ENCODE data around the gene LRMDA. TPM values are rescaled to one million over a fixed set of nuclear protein-coding genes. Genes with fewer than 3 reads are reported as not detected.

The LRMDA gene
- total RNA-seq, 1 donor from 2014 or later = not detected

DNA sequence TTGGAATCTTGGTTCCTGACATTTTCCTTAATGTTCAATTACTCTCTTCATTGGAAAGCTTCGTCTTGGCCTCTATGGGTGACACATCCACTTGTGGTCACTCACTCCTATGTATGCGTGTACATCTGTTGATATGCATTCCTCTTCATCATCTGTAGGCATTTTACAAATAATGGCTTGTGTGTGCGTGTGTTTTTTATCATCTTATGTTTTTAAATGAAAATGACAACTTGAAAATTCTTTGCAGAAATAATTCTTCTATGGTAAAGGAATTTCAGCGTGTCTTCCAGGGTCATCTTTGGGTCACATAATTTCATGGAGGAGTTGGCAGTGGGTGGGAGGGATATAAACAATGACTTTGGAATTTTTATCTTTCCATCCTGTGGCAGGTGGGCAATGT lies 925.1 kb downstream of the LRMDA start:
- CTCF ChIA-PET = no interaction called here

GRCh38 chr10:76357726-76358415 lies 926.4 kb downstream of the LRMDA start:
- DNase-seq (no peak), ATAC-seq (ENCODE audit: low read depth) (no peak)
- H3K9me3 Mint-ChIP-seq = no peaks in the 10 kb centered on the region
- H3K4me1 Mint-ChIP-seq = no peaks in the 10 kb centered on the region
- ChIA-PET CTCF (no interaction called here), POLR2A (no interaction called here)
- H3K27ac Mint-ChIP-seq = no peak overlapping the region
- no peaks in the 10 kb centered on the region for H3K36me3 Mint-ChIP-seq (ENCODE audit: low read depth)
- intact Hi-C loops (cut with micrococcal nuclease) = no loop called here
- no peaks in the 10 kb centered on the region for H3K27me3 Mint-ChIP-seq
- TF ChIP-seq, protein P1, sequence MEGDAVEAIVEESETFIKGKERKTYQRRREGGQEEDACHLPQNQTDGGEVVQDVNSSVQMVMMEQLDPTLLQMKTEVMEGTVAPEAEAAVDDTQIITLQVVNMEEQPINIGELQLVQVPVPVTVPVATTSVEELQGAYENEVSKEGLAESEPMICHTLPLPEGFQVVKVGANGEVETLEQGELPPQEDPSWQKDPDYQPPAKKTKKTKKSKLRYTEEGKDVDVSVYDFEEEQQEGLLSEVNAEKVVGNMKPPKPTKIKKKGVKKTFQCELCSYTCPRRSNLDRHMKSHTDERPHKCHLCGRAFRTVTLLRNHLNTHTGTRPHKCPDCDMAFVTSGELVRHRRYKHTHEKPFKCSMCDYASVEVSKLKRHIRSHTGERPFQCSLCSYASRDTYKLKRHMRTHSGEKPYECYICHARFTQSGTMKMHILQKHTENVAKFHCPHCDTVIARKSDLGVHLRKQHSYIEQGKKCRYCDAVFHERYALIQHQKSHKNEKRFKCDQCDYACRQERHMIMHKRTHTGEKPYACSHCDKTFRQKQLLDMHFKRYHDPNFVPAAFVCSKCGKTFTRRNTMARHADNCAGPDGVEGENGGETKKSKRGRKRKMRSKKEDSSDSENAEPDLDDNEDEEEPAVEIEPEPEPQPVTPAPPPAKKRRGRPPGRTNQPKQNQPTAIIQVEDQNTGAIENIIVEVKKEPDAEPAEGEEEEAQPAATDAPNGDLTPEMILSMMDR (IDR thresholded peaks at IDR 0.05) = no peak
- H3K4me3 Mint-ChIP-seq = no peak overlapping the region

More for the DNA sequence above, 925.1 kb downstream of the LRMDA start:
- no peak for DNase-seq
- Mint-ChIP-seq H3K27me3 (no peaks in the 10 kb centered on the region), H3K27ac (no peak overlapping the region), H3K36me3 (ENCODE audit: low read depth) (no peaks in the 10 kb centered on the region), H3K9me3 (no peaks in the 10 kb centered on the region), H3K4me1 (no peaks in the 10 kb centered on the region), H3K4me3 (no peak overlapping the region)
- ATAC-seq (ENCODE audit: low read depth) = no peak
- POLR2A ChIA-PET = no interaction called here
- TF ChIP-seq, protein P1 (IDR thresholded peaks at IDR 0.05) = no peak
- intact Hi-C loops (cut with micrococcal nuclease) = no loop called here

DNA sequence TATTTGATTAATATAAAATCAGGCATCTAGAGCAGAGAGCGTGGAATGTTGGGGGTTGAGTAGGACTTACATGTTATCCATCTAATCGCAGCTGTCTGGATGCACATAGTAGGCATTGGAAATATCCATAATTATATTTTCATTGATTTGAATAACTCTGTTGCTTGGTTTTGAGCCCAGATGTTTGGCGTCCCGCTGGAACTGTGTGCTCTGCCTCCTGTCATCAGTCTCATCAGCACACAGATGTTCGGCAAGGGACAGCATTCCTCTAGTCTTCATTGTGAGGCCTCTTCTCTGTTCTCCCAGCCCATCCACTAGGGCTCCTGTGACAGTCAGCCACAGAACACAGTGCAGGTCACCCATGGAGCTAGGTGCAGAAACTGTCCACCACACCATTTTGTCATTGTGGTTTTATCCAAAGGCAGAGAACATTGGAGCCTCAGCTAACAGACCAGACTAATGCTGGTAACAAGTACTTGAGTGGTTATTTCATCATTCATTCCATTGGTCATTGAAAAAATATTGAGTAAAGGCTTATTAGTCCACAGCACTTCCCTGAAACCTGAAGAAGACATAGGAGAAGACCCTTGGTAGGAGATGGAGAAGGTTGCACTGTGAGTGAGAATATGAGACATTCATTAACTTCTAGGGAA lies 927.4 kb downstream of the LRMDA start:
- intact Hi-C loops (cut with micrococcal nuclease) = no loop called here
- ATAC-seq (ENCODE audit: low read depth) = no peak
- no peaks in the 10 kb centered on the region for H3K27me3 Mint-ChIP-seq
- ChIA-PET CTCF (no interaction called here), POLR2A (no interaction called here)
- H3K9me3 Mint-ChIP-seq = no peaks in the 10 kb centered on the region
- TF ChIP-seq, protein P1 (IDR thresholded peaks at IDR 0.05) = no peak
- H3K27ac Mint-ChIP-seq = no peak overlapping the region
- no peak for DNase-seq
- no peak overlapping the region for H3K4me3 Mint-ChIP-seq
- H3K36me3 Mint-ChIP-seq (ENCODE audit: low read depth) = no peaks in the 10 kb centered on the region
- H3K4me1 Mint-ChIP-seq = no peaks in the 10 kb centered on the region

- ChIA-PET CTCF (no interaction called here), POLR2A (no interaction called here)
- ATAC-seq (ENCODE audit: low read depth) (no peak), DNase-seq (no peak)
- intact Hi-C loops (cut with micrococcal nuclease) = no loop called here
- TF ChIP-seq, protein P1 (IDR thresholded peaks at IDR 0.05) = no peak
- Mint-ChIP-seq H3K27ac (no peak overlapping the region), H3K27me3 (no peaks in the 10 kb centered on the region), H3K36me3 (ENCODE audit: low read depth) (no peaks in the 10 kb centered on the region), H3K4me3 (no peak overlapping the region), H3K4me1 (no peaks in the 10 kb centered on the region), H3K9me3 (no peaks in the 10 kb centered on the region)
Measured at GRCh38 chr10:76375761-76376160, 944.3 kb downstream of the LRMDA start.

DNA sequence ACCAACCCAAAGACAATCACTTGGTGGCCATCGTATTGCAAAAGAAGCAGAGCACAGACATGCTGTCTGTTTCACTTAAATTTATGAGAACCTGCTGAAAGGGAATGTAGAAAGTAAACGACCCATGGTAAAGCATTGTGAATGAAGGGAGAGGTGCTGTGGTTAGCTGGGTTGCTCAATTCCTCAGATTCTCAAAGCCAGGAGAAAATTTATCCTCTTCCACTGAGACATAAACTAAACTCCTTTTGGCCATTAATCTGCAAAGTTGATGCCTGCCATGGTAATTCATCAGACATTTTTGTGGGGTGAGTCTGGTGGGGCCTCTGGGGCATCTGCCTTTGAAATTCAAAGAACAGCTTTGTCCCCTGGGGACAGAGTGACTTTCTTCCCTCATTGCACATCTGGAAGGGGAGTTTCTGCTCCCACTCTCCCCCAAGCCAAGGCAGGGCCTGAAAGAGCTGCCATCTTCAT lies 951.0 kb downstream of the LRMDA start:
- intact Hi-C loops (cut with micrococcal nuclease) = no loop called here
- no peak for DNase-seq
- CTCF ChIA-PET = no interaction called here
- H3K27me3 Mint-ChIP-seq = no peaks in the 10 kb centered on the region
- no peak for ATAC-seq (ENCODE audit: low read depth)
- H3K36me3 Mint-ChIP-seq (ENCODE audit: low read depth) = no peaks in the 10 kb centered on the region
- no peak overlapping the region for H3K4me3 Mint-ChIP-seq
- no peak overlapping the region for H3K27ac Mint-ChIP-seq
- POLR2A ChIA-PET = no interaction called here
- H3K9me3 Mint-ChIP-seq = peaks cover 3% of the 10 kb centered on the region
- no peaks in the 10 kb centered on the region for H3K4me1 Mint-ChIP-seq
- TF ChIP-seq, protein P1 (IDR thresholded peaks at IDR 0.05) = no peak

Measured in activated B cell treated with CpG ODN at 0.5 μM for 24 hours (primary cell).